ENCODE measurements around the gene ABCA2.
A peak's percentile ranks its signal among the peaks of the same experiment; 100 is the strongest.

ABCA2 gene

GRCh38 chr9:137070906-137071275 lies 42.9 kb upstream of the ABCA2 start:
- Histone ChIP-seq H3K18ac (ENCODE audit: low read length) (no peak overlapping the region), H4K91ac (ENCODE audit: low read depth, low read length) (peak overlapping the region; percentile 7), H3K4me3 (ENCODE audit: low read depth, low read length) (no peak overlapping the region), H2BK120ac (ENCODE audit: insufficient read depth, low read length, poor library complexity) (no peak overlapping the region), H3K9me3 (ENCODE audit: insufficient read depth, low read depth, low read length) (no peaks in the 10 kb centered on the region), H3K14ac (ENCODE audit: low read length) (peak overlapping the region; percentile 12), H2AFZ (ENCODE audit: insufficient read depth, low read length, poor library complexity) (no peak overlapping the region), H2BK5ac (ENCODE audit: low read depth, low read length, poor library complexity) (no peak overlapping the region), H3K9ac (ENCODE audit: low read length) (no peak overlapping the region), H3K23ac (ENCODE audit: low read length) (no peak overlapping the region), H3K4ac (ENCODE audit: low read depth, low read length) (no peak overlapping the region), H4K12ac (ENCODE audit: low read depth, low read length) (peak overlapping the region; percentile 0), H3K36me3 (ENCODE audit: control insufficient read depth in 1 of 2, insufficient read depth in 2 of 2, low read length in 2 of 2) (no peaks in the 10 kb centered on the region), H2AK5ac (ENCODE audit: low read length) (no peak overlapping the region), H3K27ac (ENCODE audit: low read depth, low read length) (no peak overlapping the region), H3K27me3 (ENCODE audit: insufficient read depth, low read length) (no peaks in the 10 kb centered on the region), H3K79me1 (ENCODE audit: low read length) (peaks cover 2% of the 10 kb centered on the region), H3K4me2 (ENCODE audit: low read length) (peak overlapping the region; percentile 82), H3K4me1 (ENCODE audit: control insufficient read depth in 1 of 2, insufficient read depth in 2 of 2, low read length in 2 of 2) (peaks cover 10 to 18% of the 10 kb centered on the region in 2 experiments), H3K79me2 (ENCODE audit: control insufficient read depth, insufficient read depth, low read length, poor library complexity) (no peaks in the 10 kb centered on the region), H2BK12ac (ENCODE audit: low read length) (peak overlapping the region; percentile 14), H4K8ac (ENCODE audit: low read depth, low read length) (peak overlapping the region; percentile 57)
- no CpG with 5 or more reads among the region's 6 CpGs for WGBS (ENCODE audit: extremely low coverage, insufficient coverage, insufficient read length)
- DNase-seq: no peak

- H2BK12ac ChIP-seq (ENCODE audit: low read length): peak within 1 kb of the TSS; percentile 14
- H2BK5ac ChIP-seq (ENCODE audit: low read depth, low read length, poor library complexity): no peak within 1 kb of the TSS
- no peaks in the 10 kb centered on the region for H3K79me2 ChIP-seq (ENCODE audit: control insufficient read depth, insufficient read depth, low read length, poor library complexity)
- WGBS (ENCODE audit: extremely low coverage, insufficient coverage, insufficient read length): no CpG with 5 or more reads among the region's 74 CpGs
- H4K8ac ChIP-seq (ENCODE audit: low read depth, low read length): peak within 1 kb of the TSS; percentile 64
- H3K4me2 ChIP-seq (ENCODE audit: low read length): peak within 1 kb of the TSS; percentile 82
- no peak within 1 kb of the TSS for H3K9ac ChIP-seq (ENCODE audit: low read length)
- peak within 1 kb of the TSS; percentile 56 for H4K12ac ChIP-seq (ENCODE audit: low read depth, low read length)
- no peak within 1 kb of the TSS for H3K4ac ChIP-seq (ENCODE audit: low read depth, low read length)
- peaks cover 10 to 18% of the 10 kb centered on the region in 2 experiments for H3K4me1 ChIP-seq (ENCODE audit: control insufficient read depth in 1 of 2, insufficient read depth in 2 of 2, low read length in 2 of 2)
- H2AFZ ChIP-seq (ENCODE audit: insufficient read depth, low read length, poor library complexity): peak within 1 kb of the TSS; percentile 74
- no peaks in the 10 kb centered on the region for H3K27me3 ChIP-seq (ENCODE audit: insufficient read depth, low read length)
- H3K27ac ChIP-seq (ENCODE audit: low read depth, low read length): no peak within 1 kb of the TSS
- H3K36me3 ChIP-seq (ENCODE audit: control insufficient read depth in 1 of 2, insufficient read depth in 2 of 2, low read length in 2 of 2): peaks cover 0 to 2% of the 10 kb centered on the region in 2 experiments
- H3K9me3 ChIP-seq (ENCODE audit: insufficient read depth, low read depth, low read length): no peaks in the 10 kb centered on the region
- H3K14ac ChIP-seq (ENCODE audit: low read length): peak within 1 kb of the TSS; percentile 16
- peaks cover 2% of the 10 kb centered on the region for H3K79me1 ChIP-seq (ENCODE audit: low read length)
- H2BK120ac ChIP-seq (ENCODE audit: insufficient read depth, low read length, poor library complexity): no peak within 1 kb of the TSS
- no peak within 1 kb of the TSS for H2AK5ac ChIP-seq (ENCODE audit: low read length)
- no peak within 1 kb of the TSS for H3K23ac ChIP-seq (ENCODE audit: low read length)
- H3K18ac ChIP-seq (ENCODE audit: low read length): peak within 1 kb of the TSS; percentile 32
- H3K4me3 ChIP-seq (ENCODE audit: low read depth, low read length): peak within 1 kb of the TSS; percentile 74
- DNase-seq: peak; percentile 89 to 92
- peak within 1 kb of the TSS; percentile 58 for H4K91ac ChIP-seq (ENCODE audit: low read depth, low read length)
Measured at GRCh38 chr9:137070201-137070905, 42.3 kb upstream of the ABCA2 start, which contains the start of gene SAPCD2. TSS of gene SAPCD2 (minus strand) at chr9:137070557. CDS start at chr9:137070460, 97 bp downstream.

- peak overlapping the region; percentile 82 for H3K4me2 ChIP-seq (ENCODE audit: low read length)
- no CpG with 5 or more reads among the region's 52 CpGs for WGBS (ENCODE audit: extremely low coverage, insufficient coverage, insufficient read length)
- no peaks in the 10 kb centered on the region for H3K79me2 ChIP-seq (ENCODE audit: control insufficient read depth, insufficient read depth, low read length, poor library complexity)
Measured at GRCh38 chr9:137069508-137070091, 41.6 kb upstream of the ABCA2 start.

GRCh38 chr9:137068539-137069507 lies 40.8 kb upstream of the ABCA2 start:
- Histone ChIP-seq H2AK5ac (ENCODE audit: low read length) (no peak overlapping the region), H4K91ac (ENCODE audit: low read depth, low read length) (no peak overlapping the region), H4K12ac (ENCODE audit: low read depth, low read length) (no peak overlapping the region), H3K79me1 (ENCODE audit: low read length) (peaks cover 2% of the 10 kb centered on the region), H3K23ac (ENCODE audit: low read length) (no peak overlapping the region), H3K18ac (ENCODE audit: low read length) (no peak overlapping the region), H3K27me3 (ENCODE audit: insufficient read depth, low read length) (no peaks in the 10 kb centered on the region), H2AFZ (ENCODE audit: insufficient read depth, low read length, poor library complexity) (no peak overlapping the region), H3K79me2 (ENCODE audit: control insufficient read depth, insufficient read depth, low read length, poor library complexity) (no peaks in the 10 kb centered on the region), H2BK12ac (ENCODE audit: low read length) (no peak overlapping the region), H4K8ac (ENCODE audit: low read depth, low read length) (no peak overlapping the region), H3K9ac (ENCODE audit: low read length) (no peak overlapping the region), H3K14ac (ENCODE audit: low read length) (no peak overlapping the region), H3K4me2 (ENCODE audit: low read length) (peak overlapping the region; percentile 82), H3K4me3 (ENCODE audit: low read depth, low read length) (no peak overlapping the region), H3K4ac (ENCODE audit: low read depth, low read length) (no peak overlapping the region), H3K36me3 (ENCODE audit: control insufficient read depth in 1 of 2, insufficient read depth in 2 of 2, low read length in 2 of 2) (peaks cover 2 to 3% of the 10 kb centered on the region in 2 experiments), H2BK120ac (ENCODE audit: insufficient read depth, low read length, poor library complexity) (no peak overlapping the region), H3K27ac (ENCODE audit: low read depth, low read length) (no peak overlapping the region), H2BK5ac (ENCODE audit: low read depth, low read length, poor library complexity) (no peak overlapping the region), H3K9me3 (ENCODE audit: insufficient read depth, low read depth, low read length) (peaks cover 2% of the 10 kb centered on the region), H3K4me1 (ENCODE audit: control insufficient read depth in 1 of 2, insufficient read depth in 2 of 2, low read length in 2 of 2) (peaks cover 10 to 18% of the 10 kb centered on the region in 2 experiments)
- WGBS (ENCODE audit: extremely low coverage, insufficient coverage, insufficient read length): no CpG with 5 or more reads among the region's 17 CpGs
- no peak for DNase-seq

More at GRCh38 chr9:137069508-137070091, 41.6 kb upstream of the ABCA2 start:
- Histone ChIP-seq H3K23ac (ENCODE audit: low read length) (no peak overlapping the region), H4K12ac (ENCODE audit: low read depth, low read length) (no peak overlapping the region), H2AK5ac (ENCODE audit: low read length) (no peak overlapping the region), H2BK12ac (ENCODE audit: low read length) (no peak overlapping the region), H2AFZ (ENCODE audit: insufficient read depth, low read length, poor library complexity) (no peak overlapping the region), H3K27me3 (ENCODE audit: insufficient read depth, low read length) (no peaks in the 10 kb centered on the region), H3K4me3 (ENCODE audit: low read depth, low read length) (peak overlapping the region; percentile 74), H2BK5ac (ENCODE audit: low read depth, low read length, poor library complexity) (no peak overlapping the region), H3K79me1 (ENCODE audit: low read length) (peaks cover 2% of the 10 kb centered on the region), H3K18ac (ENCODE audit: low read length) (no peak overlapping the region), H4K8ac (ENCODE audit: low read depth, low read length) (no peak overlapping the region), H3K14ac (ENCODE audit: low read length) (no peak overlapping the region), H3K27ac (ENCODE audit: low read depth, low read length) (no peak overlapping the region), H2BK120ac (ENCODE audit: insufficient read depth, low read length, poor library complexity) (no peak overlapping the region), H3K9me3 (ENCODE audit: insufficient read depth, low read depth, low read length) (peaks cover 2% of the 10 kb centered on the region), H3K4ac (ENCODE audit: low read depth, low read length) (no peak overlapping the region), H4K91ac (ENCODE audit: low read depth, low read length) (no peak overlapping the region), H3K4me1 (ENCODE audit: control insufficient read depth in 1 of 2, insufficient read depth in 2 of 2, low read length in 2 of 2) (peaks cover 10 to 18% of the 10 kb centered on the region in 2 experiments), H3K36me3 (ENCODE audit: control insufficient read depth in 1 of 2, insufficient read depth in 2 of 2, low read length in 2 of 2) (peaks cover 0 to 3% of the 10 kb centered on the region in 2 experiments), H3K9ac (ENCODE audit: low read length) (no peak overlapping the region)
- DNase-seq: no peak
